ENCODE measurements around the gene AADACL4.

DNA sequence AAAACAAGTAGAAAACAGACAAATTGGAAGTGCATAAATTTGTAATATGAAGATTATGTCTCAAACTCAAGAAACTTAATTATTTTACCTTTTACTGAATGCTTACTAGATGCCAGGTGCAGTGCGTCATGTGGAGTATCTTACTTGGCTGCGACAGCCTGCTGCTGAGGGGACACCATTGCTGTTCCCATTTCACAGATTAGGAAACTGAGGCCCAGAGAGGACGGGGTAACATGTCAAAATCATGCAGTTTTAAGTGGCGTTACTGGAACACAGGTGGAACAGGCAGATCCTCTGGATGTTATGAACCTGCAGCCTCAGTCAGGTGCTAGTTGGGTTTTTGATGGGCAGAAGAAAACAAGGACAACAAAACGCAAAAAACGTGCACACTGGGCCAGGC lies 18.6 kb upstream of the AADACL4 start:
- TF ChIP-seq, protein P1, sequence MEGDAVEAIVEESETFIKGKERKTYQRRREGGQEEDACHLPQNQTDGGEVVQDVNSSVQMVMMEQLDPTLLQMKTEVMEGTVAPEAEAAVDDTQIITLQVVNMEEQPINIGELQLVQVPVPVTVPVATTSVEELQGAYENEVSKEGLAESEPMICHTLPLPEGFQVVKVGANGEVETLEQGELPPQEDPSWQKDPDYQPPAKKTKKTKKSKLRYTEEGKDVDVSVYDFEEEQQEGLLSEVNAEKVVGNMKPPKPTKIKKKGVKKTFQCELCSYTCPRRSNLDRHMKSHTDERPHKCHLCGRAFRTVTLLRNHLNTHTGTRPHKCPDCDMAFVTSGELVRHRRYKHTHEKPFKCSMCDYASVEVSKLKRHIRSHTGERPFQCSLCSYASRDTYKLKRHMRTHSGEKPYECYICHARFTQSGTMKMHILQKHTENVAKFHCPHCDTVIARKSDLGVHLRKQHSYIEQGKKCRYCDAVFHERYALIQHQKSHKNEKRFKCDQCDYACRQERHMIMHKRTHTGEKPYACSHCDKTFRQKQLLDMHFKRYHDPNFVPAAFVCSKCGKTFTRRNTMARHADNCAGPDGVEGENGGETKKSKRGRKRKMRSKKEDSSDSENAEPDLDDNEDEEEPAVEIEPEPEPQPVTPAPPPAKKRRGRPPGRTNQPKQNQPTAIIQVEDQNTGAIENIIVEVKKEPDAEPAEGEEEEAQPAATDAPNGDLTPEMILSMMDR (conservative IDR thresholded peaks at IDR 0.05; ENCODE audit: low read depth in 2 of 2): no peak
- TF ChIP-seq, protein P2, sequence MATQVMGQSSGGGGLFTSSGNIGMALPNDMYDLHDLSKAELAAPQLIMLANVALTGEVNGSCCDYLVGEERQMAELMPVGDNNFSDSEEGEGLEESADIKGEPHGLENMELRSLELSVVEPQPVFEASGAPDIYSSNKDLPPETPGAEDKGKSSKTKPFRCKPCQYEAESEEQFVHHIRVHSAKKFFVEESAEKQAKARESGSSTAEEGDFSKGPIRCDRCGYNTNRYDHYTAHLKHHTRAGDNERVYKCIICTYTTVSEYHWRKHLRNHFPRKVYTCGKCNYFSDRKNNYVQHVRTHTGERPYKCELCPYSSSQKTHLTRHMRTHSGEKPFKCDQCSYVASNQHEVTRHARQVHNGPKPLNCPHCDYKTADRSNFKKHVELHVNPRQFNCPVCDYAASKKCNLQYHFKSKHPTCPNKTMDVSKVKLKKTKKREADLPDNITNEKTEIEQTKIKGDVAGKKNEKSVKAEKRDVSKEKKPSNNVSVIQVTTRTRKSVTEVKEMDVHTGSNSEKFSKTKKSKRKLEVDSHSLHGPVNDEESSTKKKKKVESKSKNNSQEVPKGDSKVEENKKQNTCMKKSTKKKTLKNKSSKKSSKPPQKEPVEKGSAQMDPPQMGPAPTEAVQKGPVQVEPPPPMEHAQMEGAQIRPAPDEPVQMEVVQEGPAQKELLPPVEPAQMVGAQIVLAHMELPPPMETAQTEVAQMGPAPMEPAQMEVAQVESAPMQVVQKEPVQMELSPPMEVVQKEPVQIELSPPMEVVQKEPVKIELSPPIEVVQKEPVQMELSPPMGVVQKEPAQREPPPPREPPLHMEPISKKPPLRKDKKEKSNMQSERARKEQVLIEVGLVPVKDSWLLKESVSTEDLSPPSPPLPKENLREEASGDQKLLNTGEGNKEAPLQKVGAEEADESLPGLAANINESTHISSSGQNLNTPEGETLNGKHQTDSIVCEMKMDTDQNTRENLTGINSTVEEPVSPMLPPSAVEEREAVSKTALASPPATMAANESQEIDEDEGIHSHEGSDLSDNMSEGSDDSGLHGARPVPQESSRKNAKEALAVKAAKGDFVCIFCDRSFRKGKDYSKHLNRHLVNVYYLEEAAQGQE (IDR thresholded peaks at IDR 0.05; ENCODE audit: unreplicated experiment): no peak
- TF ChIP-seq JUNB (IDR thresholded peaks at IDR 0.05; ENCODE audit: unreplicated experiment) (no peak), NANOG (IDR thresholded peaks at IDR 0.05; ENCODE audit: borderline replicate concordance) (no peak)

All from GM23338 (cell line).